ENCODE results near the gene PREP.

Gene PREP

DNA sequence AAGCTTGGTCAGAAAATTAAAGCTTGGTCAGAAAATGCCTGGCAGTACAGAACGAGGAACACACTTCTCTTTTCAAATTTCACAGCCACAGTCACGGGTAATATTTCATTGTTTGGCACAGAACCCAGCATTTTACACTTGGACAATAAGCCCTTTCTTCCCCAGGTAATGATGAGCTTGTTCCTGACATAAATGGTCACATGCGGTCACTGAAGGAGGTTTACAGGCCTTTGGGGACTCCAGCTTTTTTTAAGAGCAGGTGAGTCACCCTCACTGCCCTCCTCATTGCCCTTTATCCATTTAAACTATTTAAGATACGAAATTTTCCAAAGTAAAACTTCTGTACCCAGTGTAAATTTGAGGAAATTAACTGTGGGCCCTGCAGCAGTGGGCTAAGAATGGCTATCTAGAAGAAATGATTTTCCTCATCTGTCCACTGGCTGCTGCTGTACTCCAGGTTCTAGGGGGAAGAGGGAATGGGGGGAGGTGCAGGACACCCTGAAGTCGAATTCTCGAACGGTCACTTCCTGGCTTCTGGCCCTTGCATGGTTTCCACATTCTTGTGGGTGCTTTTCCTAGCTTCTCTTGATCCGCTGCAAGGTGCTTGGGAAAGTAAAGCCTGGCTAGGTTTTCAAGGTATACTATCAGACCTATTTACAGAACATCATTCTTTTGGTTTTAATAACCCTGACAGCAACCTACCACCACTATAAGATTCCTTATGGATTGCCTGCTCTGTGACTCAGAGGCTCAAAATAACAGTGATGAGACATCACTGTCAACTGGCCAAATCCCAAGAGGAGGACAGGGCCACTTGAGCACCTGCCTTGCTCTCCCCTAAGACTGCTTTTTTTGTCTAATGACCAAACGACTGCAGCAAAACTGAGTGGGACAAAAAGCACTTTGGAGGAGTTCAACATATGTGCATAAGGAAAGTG is 75.8 kb downstream of the PREP start:
- TF ChIP-seq, protein P1, sequence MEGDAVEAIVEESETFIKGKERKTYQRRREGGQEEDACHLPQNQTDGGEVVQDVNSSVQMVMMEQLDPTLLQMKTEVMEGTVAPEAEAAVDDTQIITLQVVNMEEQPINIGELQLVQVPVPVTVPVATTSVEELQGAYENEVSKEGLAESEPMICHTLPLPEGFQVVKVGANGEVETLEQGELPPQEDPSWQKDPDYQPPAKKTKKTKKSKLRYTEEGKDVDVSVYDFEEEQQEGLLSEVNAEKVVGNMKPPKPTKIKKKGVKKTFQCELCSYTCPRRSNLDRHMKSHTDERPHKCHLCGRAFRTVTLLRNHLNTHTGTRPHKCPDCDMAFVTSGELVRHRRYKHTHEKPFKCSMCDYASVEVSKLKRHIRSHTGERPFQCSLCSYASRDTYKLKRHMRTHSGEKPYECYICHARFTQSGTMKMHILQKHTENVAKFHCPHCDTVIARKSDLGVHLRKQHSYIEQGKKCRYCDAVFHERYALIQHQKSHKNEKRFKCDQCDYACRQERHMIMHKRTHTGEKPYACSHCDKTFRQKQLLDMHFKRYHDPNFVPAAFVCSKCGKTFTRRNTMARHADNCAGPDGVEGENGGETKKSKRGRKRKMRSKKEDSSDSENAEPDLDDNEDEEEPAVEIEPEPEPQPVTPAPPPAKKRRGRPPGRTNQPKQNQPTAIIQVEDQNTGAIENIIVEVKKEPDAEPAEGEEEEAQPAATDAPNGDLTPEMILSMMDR (IDR thresholded peaks at IDR 0.05; ENCODE audit: extremely low read depth, missing control alignments), result no peak
- DNase-seq (ENCODE audit: low spot score), result no peak

DNA sequence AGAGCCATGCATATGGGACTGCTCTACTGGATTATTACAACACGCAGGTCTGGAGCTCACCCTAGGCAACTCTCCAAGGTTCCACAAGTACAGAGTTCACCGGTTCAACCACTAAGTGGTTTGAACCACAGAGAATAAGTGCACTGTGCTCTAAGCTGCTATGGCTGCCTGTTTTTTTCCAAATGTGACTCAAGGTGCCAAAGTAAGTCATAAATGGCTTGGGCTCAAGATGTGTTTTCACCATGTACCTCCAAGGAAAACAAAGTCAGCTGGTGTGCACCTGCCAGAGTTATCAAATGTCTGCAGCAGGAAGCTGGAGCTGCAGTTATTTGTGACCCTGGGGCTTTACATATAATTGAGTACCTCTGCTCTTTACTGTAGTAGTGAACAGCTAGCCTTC is 76.7 kb downstream of the PREP start:
- DNase-seq (ENCODE audit: low spot score), result no peak
- TF ChIP-seq, protein P1 (IDR thresholded peaks at IDR 0.05; ENCODE audit: extremely low read depth, missing control alignments), result no peak

DNA sequence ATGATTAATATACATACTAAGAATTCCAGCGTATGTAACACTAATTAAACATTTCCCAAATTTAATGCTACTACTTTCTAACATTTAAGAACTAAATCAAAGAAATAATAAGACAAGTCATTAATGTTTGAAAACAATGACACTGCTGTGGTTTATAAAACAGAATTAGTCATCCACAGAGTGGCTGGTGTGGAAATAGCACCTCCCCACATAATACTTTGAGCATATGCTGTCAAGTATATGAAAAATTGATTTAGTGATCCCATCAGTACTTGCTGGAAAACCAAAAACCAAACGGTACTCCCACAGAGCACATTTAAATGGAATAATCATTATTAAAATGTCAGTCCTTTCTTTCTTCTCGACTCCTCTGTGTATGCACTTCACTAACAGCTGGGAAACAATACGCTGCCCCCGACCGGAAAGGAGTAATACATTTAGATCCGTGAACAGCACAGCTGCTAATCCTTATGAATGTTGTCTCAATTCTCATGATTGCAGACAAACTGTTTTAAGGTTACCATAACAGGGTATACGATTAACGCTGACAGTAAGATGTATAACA is 78.4 kb downstream of the PREP start:
- DNase-seq (ENCODE audit: low spot score), result no peak
- TF ChIP-seq, protein P1 (IDR thresholded peaks at IDR 0.05; ENCODE audit: extremely low read depth, missing control alignments), result no peak

DNA sequence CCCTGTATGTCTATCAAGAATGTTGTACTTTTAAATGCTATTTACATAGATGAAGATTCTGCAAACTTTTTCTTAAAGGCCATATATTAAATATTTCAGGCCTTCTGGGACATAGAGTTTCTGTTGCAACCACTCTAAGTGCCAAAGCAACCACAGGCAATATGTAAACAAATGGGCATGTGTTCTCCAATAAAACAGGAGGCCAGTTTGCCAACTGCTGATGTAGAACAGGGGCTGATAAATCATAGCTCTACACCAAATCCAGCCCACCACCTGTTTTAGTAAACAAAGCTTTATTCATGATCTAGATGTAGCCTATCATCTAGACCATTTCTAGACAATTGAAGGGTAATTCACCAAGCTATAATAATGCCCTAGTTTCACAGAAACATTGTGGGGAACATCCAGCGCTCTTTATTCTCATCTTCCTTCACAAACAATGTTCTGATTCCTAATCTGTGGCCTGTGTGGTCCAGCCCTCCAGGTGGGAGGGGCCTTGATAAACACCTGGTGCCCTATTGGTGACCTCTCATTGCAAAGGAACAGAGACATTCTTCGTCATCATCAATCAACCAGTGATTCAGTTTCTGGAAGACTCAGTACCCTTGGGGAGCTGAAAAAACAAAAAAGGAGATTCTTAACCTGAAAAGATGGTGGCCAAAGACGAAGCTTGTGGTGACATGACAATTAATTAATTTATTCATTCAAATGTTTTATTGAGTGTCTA is 80.2 kb downstream of the PREP start:
- no peak for DNase-seq (ENCODE audit: low spot score)
- TF ChIP-seq, protein P1 (IDR thresholded peaks at IDR 0.05; ENCODE audit: extremely low read depth, missing control alignments), result no peak

DNA sequence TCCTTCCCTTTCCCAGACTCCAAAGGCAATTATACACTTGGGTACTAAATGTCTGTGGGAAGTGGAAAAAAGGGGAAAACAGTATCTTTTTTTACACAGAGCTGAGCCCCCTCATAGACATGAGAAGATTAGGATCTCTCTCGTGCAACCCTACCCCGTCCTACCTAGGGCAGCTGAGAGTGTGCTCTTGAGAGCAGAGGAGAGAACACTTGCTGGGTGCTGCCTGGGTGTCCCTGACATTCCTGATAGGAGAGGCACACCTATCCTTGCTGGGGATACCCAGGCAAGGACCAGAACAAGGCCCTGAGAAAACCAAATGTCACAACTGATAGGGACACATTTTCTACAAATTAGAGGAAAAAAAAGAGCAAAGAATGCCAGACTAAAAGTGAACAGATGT is 81.2 kb downstream of the PREP start:
- no peak for DNase-seq (ENCODE audit: low spot score)

DNA sequence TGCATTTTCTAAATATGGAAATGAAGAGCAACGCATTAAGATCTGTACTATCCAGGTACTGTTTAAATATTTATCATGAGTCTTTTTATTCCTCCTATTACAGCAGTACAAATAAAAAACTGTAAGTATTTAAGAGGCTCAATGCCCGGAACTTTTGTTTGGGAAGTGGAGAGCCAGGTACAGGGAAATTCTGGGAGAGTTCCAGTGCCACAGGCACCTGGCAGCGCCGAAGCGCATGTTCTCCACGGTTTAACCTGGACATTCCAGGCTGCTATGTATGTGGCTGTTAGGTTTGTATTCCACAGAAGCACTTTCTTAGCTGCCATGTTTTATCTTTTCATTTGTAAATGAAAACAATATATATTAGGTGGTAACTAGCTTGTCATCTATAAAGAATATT is 81.7 kb downstream of the PREP start:
- TF ChIP-seq, protein P1 (IDR thresholded peaks at IDR 0.05; ENCODE audit: extremely low read depth, missing control alignments), result no peak
- no peak for DNase-seq (ENCODE audit: low spot score)

More for the DNA sequence above, 81.2 kb downstream of the PREP start:
- TF ChIP-seq, protein P1 (IDR thresholded peaks at IDR 0.05; ENCODE audit: extremely low read depth, missing control alignments), result no peak

DNA sequence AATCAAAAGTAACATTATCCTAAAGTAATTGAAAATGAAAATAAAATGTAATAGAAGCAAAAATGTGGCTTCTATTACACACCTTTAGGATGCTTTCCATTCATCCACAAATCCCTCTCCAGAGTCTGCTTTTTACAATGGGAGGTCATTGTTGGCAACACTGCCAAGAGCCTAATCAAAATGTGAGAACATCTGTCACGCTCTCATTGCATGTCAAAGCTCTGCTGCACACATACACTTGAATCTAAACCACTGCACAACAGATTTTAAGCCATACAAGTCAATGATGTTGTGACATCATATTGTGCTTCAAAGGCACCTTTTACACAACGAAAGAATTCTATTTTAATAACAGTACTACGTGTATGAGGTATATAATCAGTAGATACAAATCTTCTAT is 82.1 kb downstream of the PREP start:
- no peak for DNase-seq (ENCODE audit: low spot score)
- TF ChIP-seq, protein P1 (IDR thresholded peaks at IDR 0.05; ENCODE audit: extremely low read depth, missing control alignments), result no peak

Data from GM20000 (cell line).